RWPE2 (cell line): Measurements from ENCODE around the gene OR2AK2.

Experiments used
- ATAC-seq: fragments of 200-7000 bp; cut with Tn5 transposase; 3 replicates; pipeline ENCODE4 v1.9.1; 2021; ENCODE audit warnings: low read depth
- DNase-seq: peaks from one replicate; pipeline ENCODE4 v3.0.0-alpha.2; 2020; ENCODE audit warnings: low spot score
- H3K27ac ChIP-seq: fragments of 450-650 bp; 2 replicates; pipeline ENCODE4 v1.5.1; 2017; ENCODE audit warnings: mild to moderate bottlenecking; ENCODE audit not compliant: poor library complexity, severe bottlenecking
- H3K27me3 ChIP-seq: fragments of 250-450 bp; sonication (Bioruptor Pico); 2 replicates; pipeline ENCODE4 v1.5.1; 2021; ENCODE audit warnings: mild to moderate bottlenecking, moderate library complexity; ENCODE audit not compliant: insufficient read depth, poor library complexity, severe bottlenecking
- H3K36me3 ChIP-seq: fragments of 250-450 bp; sonication (Bioruptor Pico); 2 replicates; pipeline ENCODE4 v1.5.1; 2020; ENCODE audit warnings: low read depth, mild to moderate bottlenecking, moderate library complexity
- H3K4me1 ChIP-seq: fragments of 250-450 bp; sonication (Bioruptor Pico); 2 replicates; pipeline ENCODE4 v1.5.1; 2021; ENCODE audit warnings: mild to moderate bottlenecking, moderate library complexity; ENCODE audit not compliant: insufficient read depth, poor library complexity, severe bottlenecking
- H3K4me3 ChIP-seq: fragments of 250-450 bp; sonication (Bioruptor Pico); 2 replicates; pipeline ENCODE4 v1.5.1; 2021; ENCODE audit warnings: mild to moderate bottlenecking, moderate library complexity; ENCODE audit not compliant: severe bottlenecking
- H3K9me3 ChIP-seq: fragments of 250-450 bp; sonication (Bioruptor Pico); 2 replicates; pipeline ENCODE4 v1.5.1; 2021; ENCODE audit warnings: mild to moderate bottlenecking, moderate library complexity; ENCODE audit not compliant: severe bottlenecking
- TF ChIP-seq, protein P1 (sequence below): fragments of 450-650 bp; IDR thresholded peaks from one replicate; pipeline ENCODE4 v1.5.1; 2017; ENCODE audit warnings: mild to moderate bottlenecking, moderate library complexity; ENCODE audit not compliant: poor library complexity, severe bottlenecking

Gene OR2AK2

DNA sequence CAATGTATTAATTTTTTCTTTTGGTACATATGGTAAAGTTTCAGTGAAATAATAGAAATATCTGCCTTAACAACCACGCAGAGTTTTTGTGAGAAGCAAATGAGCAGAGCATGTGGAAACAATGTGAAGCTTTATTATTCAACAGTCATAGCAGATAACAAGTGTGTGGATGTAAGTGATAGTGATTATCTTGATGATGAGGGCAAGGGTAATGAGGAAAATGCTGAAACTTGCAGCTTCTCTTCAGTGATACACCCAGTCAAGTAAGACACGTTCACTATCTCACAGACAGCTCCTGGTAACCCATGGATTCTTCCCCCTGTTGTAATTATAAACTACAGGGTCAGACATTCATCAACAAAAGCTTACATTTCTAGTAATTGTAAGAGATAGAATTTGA is 33.8 kb downstream of the OR2AK2 start:
- no peak for ATAC-seq
- Histone ChIP-seq H3K27me3 (no peaks in the 10 kb centered on the region), H3K27ac (no peak overlapping the region), H3K9me3 (no peaks in the 10 kb centered on the region), H3K4me1 (no peaks in the 10 kb centered on the region), H3K4me3 (no peak overlapping the region), H3K36me3 (no peaks in the 10 kb centered on the region)
- TF ChIP-seq, protein P1, sequence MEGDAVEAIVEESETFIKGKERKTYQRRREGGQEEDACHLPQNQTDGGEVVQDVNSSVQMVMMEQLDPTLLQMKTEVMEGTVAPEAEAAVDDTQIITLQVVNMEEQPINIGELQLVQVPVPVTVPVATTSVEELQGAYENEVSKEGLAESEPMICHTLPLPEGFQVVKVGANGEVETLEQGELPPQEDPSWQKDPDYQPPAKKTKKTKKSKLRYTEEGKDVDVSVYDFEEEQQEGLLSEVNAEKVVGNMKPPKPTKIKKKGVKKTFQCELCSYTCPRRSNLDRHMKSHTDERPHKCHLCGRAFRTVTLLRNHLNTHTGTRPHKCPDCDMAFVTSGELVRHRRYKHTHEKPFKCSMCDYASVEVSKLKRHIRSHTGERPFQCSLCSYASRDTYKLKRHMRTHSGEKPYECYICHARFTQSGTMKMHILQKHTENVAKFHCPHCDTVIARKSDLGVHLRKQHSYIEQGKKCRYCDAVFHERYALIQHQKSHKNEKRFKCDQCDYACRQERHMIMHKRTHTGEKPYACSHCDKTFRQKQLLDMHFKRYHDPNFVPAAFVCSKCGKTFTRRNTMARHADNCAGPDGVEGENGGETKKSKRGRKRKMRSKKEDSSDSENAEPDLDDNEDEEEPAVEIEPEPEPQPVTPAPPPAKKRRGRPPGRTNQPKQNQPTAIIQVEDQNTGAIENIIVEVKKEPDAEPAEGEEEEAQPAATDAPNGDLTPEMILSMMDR = no peak
- DNase-seq = no peak

DNA sequence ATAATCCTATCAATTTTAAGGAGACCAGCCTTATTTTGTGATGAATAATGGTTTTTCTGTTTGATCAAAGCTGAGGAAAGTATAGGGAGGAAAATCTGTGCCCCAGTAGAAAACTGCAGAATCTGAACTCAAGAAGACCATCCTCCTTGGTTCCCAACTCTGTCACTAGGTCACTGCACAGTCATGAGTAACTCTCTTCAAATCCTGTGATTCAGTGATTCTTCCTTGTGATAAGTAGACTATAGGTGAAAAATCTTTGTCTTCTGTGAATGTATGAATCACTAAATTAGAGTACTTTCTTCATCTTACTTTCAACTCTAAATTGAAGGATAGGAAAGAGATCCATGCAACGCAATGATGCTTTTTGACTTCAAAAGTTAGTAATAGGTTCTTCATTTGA is 35.1 kb downstream of the OR2AK2 start:
- Histone ChIP-seq H3K27ac (no peak overlapping the region), H3K4me1 (no peaks in the 10 kb centered on the region), H3K36me3 (no peaks in the 10 kb centered on the region), H3K4me3 (no peak overlapping the region), H3K9me3 (no peaks in the 10 kb centered on the region), H3K27me3 (no peaks in the 10 kb centered on the region)
- TF ChIP-seq, protein P1 = no peak
- DNase-seq = no peak
- no peak for ATAC-seq

DNA sequence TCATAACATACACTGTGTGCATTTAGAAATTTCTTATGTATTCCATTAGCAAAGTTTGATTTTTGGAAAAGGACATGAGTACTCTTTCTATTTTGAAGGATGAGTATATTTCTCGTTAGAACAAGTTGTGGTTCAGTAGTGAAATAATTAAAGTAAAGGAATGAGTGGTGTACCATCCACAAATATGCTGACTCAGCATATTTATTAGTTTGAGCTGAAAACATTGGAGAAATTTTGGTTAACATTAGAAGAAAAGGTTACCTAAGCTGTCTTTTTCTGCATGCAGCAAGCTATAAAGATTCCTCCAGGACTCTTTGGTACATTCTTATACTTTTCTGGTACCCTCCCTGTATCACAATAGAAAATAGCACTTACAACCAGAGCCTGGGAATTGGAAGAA is 42.7 kb downstream of the OR2AK2 start:
- no peaks in the 10 kb centered on the region for H3K36me3 ChIP-seq
- H3K27ac ChIP-seq = no peak overlapping the region
- H3K4me1 ChIP-seq = no peaks in the 10 kb centered on the region
- no peaks in the 10 kb centered on the region for H3K27me3 ChIP-seq
- DNase-seq (no peak), ATAC-seq (no peak)
- TF ChIP-seq, protein P1 = no peak
- H3K9me3 ChIP-seq = no peaks in the 10 kb centered on the region
- no peak overlapping the region for H3K4me3 ChIP-seq

DNA sequence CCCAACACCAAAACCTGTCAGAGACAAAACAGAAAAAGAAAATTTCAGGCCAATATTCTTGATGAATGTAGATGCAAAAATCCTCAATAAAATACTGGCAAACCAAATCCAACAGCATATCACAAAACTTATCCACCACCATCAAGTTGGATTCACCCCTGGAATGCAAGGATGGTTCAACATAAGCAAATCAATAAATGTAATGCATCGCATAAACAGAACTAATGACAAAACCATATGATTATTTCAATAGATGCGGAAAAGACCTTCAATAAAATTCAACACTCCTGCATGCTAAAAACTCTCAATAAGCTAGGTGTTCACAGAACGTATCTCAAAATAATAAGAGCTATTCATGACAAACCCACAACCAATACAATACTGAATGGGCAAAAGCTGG is 44.6 kb downstream of the OR2AK2 start:
- ATAC-seq (no peak), DNase-seq (no peak)
- Histone ChIP-seq H3K36me3 (no peaks in the 10 kb centered on the region), H3K27ac (no peak overlapping the region), H3K4me3 (no peak overlapping the region), H3K27me3 (no peaks in the 10 kb centered on the region), H3K4me1 (no peaks in the 10 kb centered on the region), H3K9me3 (no peaks in the 10 kb centered on the region)
- TF ChIP-seq, protein P1 = no peak

DNA sequence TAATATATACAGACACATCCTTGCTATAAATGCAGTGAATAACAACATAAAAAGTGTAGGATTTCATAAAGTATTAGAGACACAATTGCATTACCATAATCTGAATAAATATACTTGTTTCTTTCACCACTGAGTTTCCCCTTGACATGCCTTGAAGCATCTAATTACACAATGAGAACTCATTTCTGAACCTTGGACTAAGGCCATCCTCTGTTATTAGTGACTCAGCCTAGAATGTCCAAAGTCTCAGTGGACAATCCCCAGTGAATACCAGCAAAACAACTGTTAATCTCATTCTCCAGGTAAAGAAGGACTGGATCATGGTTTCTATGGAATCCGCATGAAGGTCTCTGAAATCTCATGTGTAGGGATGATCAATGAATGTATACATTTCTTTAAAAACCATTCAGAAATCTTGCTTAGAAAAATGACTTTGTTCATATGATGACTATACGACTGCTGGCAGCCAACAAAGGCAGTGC is 48.2 kb downstream of the OR2AK2 start, which contains the start of gene OR2L5:
Gene OR2L5, plus strand, starts transcription at position 432 of the 482 bp plus-strand sequence. CDS start 8,288 bp downstream, outside the sequence.
- TF ChIP-seq, protein P1 = no peak
- no peaks in the 10 kb centered on the region for H3K9me3 ChIP-seq
- no peak within 1 kb of the TSS for H3K4me3 ChIP-seq
- DNase-seq (no peak), ATAC-seq (no peak)
- no peaks in the 10 kb centered on the region for H3K36me3 ChIP-seq
- no peaks in the 10 kb centered on the region for H3K4me1 ChIP-seq
- H3K27ac ChIP-seq = no peak within 1 kb of the TSS
- no peaks in the 10 kb centered on the region for H3K27me3 ChIP-seq
